Effector memory CD4-positive, alpha-beta T cell (primary cell): Measurements from ENCODE around the gene CNOT8.

Experiments used
- DNase-seq, 3 donors: peaks; one replicate each; pipeline ENCODE4 v3.0.0-alpha.2; 2020
- H3K27ac ChIP-seq: 2 replicates; pipeline ENCODE4 v1.7.0; 2013; ENCODE audit warnings: mild to moderate bottlenecking, low read length, moderate library complexity; ENCODE audit not compliant: insufficient read depth, poor library complexity, severe bottlenecking
- H3K27me3 ChIP-seq: replicated peaks from 2 replicates; pipeline ENCODE4 v1.7.0; 2013; ENCODE audit warnings: mild to moderate bottlenecking, low read length; ENCODE audit not compliant: insufficient read depth, control insufficient read depth, poor library complexity, severe bottlenecking
- H3K36me3 ChIP-seq: 2 replicates; pipeline ENCODE4 v1.7.0; 2013; ENCODE audit warnings: mild to moderate bottlenecking, low read length, moderate library complexity; ENCODE audit not compliant: control insufficient read depth, insufficient read depth
- H3K4me1 ChIP-seq: 2 replicates; pipeline ENCODE4 v1.7.0; 2013; ENCODE audit warnings: low read length, mild to moderate bottlenecking; ENCODE audit not compliant: control insufficient read depth, insufficient read depth, poor library complexity, severe bottlenecking
- H3K4me3 ChIP-seq: 2 replicates; pipeline ENCODE4 v1.7.0; 2013; ENCODE audit warnings: low read length, low read depth, mild to moderate bottlenecking; ENCODE audit not compliant: insufficient read depth, poor library complexity, severe bottlenecking
- H3K9me3 ChIP-seq: 2 replicates; pipeline ENCODE4 v1.7.0; 2013; ENCODE audit warnings: mild to moderate bottlenecking, low read length, moderate library complexity; ENCODE audit not compliant: control insufficient read depth

The CNOT8 gene

DNA sequence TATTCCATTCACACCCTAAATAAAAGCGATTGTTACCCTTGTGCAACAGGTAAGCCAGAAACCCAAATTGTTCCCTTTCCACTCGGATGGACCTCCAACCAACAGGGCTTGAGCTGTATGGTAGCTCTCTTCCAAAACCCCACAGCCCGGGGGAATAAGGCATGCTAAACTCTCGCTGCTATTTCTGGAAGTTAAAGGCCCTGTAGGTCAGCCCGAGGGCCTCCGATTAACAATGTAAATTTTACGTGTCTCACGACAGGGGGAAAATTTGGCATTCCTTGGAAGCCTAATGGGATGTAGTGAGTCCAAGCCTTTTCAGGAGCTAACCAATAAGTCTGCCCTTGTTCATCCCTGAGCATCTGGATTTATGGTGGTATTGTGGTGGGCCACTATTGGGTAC, 26.0 kb downstream of the CNOT8 start:
- H3K4me3 ChIP-seq: no peak overlapping the region
- peaks cover 13% of the 10 kb centered on the region for H3K9me3 ChIP-seq
- H3K36me3 ChIP-seq: peaks cover 28% of the 10 kb centered on the region

DNA sequence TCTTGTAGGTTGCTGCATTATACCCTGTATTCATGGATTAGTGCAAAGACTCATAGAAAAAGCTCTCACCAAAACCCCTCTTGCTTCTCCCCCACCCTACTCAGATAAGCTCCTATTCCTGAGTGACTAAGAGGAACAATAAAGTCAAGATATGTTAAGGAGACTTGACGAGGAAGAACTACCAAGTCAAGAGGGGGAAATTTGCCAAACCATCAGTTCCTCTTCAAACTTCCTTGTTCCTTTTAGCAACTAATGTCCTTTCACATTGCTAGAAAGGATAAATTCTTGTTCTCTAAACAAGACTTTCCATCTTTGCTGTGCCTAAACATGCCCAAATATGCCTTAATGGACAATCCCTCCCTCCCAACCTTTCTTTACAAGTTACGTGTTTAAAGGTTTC, 27.0 kb downstream of the CNOT8 start:
- Histone ChIP-seq H3K9me3 (peaks cover 13% of the 10 kb centered on the region), H3K27me3 (no peaks in the 10 kb centered on the region), H3K36me3 (peaks cover 35% of the 10 kb centered on the region), H3K4me3 (no peak overlapping the region), H3K4me1 (no peaks in the 10 kb centered on the region), H3K27ac (no peak overlapping the region)
- DNase-seq: no peak

More for the DNA sequence above, 26.0 kb downstream of the CNOT8 start:
- H3K4me1 ChIP-seq: no peaks in the 10 kb centered on the region
- H3K27me3 ChIP-seq: no peaks in the 10 kb centered on the region
- DNase-seq: no peak
- no peak overlapping the region for H3K27ac ChIP-seq

DNA sequence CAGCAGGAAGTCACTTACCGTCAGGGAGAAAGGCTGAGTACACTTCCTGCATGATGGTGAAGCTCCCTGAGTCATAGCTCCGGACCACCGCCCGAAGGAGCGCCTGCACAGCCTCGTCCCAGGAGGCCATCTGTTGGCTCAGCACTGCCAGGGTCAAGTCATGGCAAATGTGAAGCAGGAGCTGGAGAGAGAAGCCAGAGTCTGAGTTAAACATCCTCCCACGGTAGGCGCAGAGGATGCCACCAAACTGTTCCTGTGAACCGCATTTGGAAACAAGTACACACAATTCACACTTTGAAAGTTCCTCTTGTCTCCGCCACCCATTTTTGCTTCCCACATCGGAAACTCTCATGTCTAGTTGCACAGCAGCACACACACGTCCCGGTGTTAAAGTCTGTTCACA, 33.9 kb downstream of the CNOT8 start:
- H3K27me3 ChIP-seq: no peaks in the 10 kb centered on the region
- no peak overlapping the region for H3K4me3 ChIP-seq
- H3K27ac ChIP-seq: no peak overlapping the region
- H3K9me3 ChIP-seq: no peaks in the 10 kb centered on the region
- DNase-seq: no peak
- H3K4me1 ChIP-seq: no peaks in the 10 kb centered on the region
- H3K36me3 ChIP-seq: peaks cover 76% of the 10 kb centered on the region

DNA sequence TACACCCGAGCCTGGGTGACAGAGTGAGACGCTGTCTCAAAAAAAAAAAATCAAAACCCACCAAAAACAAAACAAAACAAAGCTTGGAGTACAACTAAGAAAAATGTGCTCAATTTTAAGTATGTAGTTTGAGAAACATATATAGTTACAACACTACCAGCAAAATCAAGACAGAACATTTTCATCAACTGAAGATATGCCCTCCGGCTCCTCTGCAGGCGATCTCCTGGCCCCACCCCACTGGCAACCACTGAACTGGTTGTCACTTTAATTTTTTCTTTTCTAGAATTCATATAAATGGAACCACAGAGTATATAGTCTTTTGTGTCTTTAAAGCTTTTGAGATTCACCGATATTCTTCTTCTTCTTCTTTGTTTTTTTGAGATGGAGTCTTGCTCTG, 35.0 kb downstream of the CNOT8 start:
- DNase-seq: no peak

DNA sequence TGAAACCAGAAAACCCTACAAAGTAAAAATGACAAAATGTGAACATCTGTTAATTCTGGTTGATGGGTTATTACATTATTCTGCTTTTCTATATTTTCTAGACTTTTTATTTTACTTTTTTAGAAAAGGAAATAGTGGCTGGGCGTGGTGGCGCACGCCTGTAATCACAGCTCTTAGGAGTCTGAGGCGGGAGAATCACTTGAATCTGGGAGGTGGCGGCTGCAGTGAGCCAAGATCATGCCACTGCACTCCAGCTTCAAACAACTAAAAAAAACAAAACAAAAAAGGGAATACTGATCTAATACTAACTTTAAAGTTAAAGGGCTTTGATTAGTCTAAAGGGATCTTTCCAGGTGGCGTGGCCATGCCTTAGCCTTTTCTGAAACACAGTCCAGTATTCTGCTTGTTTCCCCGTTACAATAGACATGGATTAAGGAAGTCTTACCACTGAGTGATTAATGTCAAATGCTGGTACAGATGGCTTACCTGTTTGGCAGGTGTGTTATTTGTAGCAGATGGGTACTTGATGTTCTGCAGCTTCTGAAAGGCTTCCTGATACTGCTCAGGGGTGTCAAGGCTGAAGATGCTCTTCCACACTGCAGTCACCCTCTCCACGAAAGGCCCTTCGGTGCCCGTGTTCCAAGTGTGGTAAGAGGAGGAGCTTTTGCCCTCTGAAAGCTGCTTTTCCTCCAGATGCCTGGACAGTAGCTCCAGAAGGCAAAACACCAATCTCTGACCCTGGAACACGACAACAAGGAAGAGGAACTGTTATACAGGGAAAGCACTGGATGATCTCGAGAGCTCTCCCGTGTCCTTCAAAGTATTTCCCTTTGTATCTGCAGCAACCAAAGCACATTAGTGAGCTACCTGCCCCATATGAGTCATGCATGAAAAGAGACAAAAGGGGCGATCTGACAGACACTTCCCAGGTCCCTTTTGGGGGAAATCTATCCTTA, 37.5 kb downstream of the CNOT8 start:
- peaks cover 70% of the 10 kb centered on the region for H3K36me3 ChIP-seq
- no peaks in the 10 kb centered on the region for H3K4me1 ChIP-seq
- no peaks in the 10 kb centered on the region for H3K27me3 ChIP-seq
- no peak overlapping the region for H3K4me3 ChIP-seq
- no peak overlapping the region for H3K27ac ChIP-seq
- no peak for DNase-seq
- H3K9me3 ChIP-seq: no peaks in the 10 kb centered on the region

More for the DNA sequence above, 35.0 kb downstream of the CNOT8 start:
- Histone ChIP-seq H3K4me3 (no peak overlapping the region), H3K9me3 (no peaks in the 10 kb centered on the region), H3K27ac (no peak overlapping the region), H3K36me3 (peaks cover 71% of the 10 kb centered on the region), H3K4me1 (no peaks in the 10 kb centered on the region), H3K27me3 (no peaks in the 10 kb centered on the region)

DNA sequence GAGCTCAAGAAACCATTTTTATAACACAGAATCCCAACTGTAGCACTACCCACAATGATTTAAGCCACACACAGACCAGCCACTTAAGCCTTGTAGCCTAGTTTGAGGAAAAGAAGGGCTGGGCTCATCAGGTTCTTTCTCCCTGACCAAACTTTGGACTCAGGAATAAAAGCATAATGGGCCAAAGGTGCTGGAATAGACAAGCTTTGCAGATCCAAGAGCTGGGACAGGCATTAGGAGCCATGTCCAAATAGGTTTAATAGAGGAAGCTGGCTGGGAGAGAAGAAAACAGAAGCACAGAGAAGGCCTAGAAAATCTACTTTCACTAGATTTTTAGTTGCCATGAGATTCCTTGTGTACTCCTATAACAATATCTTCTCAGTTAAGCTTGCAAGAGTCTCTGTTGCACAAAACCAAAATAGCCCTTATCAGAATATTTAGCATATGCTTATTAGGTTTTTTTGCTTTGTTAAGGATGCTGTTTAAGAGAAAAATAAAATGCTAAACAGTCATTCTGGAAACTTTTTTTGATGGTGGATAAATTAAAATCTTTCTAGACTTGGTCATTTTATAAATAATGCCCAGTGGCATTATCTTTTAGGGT, 38.2 kb downstream of the CNOT8 start:
- H3K4me1 ChIP-seq: no peaks in the 10 kb centered on the region
- no peak overlapping the region for H3K4me3 ChIP-seq
- no peak for DNase-seq
- no peaks in the 10 kb centered on the region for H3K27me3 ChIP-seq
- H3K9me3 ChIP-seq: no peaks in the 10 kb centered on the region
- no peak overlapping the region for H3K27ac ChIP-seq
- peaks cover 70% of the 10 kb centered on the region for H3K36me3 ChIP-seq

DNA sequence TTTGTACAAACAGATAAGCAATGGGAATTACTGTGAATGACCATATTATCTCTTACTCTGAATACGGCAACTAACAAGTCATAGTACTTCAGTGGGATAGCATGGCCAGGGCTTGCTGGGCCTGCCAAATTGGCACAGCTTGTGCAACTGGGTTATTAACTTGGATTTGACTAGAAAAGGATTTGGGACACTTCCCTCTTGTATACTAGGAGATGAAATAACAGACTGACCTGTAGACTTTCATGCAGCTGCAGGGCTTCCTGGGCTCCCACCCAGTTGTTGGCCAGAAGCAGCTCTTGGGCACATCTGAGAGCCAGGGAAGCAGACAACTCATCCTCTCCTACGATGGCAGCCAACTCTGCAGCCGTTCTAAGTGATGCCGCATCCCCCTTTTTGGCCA, 39.8 kb downstream of the CNOT8 start:
- Histone ChIP-seq H3K4me3 (no peak overlapping the region), H3K27me3 (no peaks in the 10 kb centered on the region), H3K4me1 (no peaks in the 10 kb centered on the region), H3K36me3 (peaks cover 71% of the 10 kb centered on the region), H3K27ac (no peak overlapping the region), H3K9me3 (no peaks in the 10 kb centered on the region)
- DNase-seq: no peak

DNA sequence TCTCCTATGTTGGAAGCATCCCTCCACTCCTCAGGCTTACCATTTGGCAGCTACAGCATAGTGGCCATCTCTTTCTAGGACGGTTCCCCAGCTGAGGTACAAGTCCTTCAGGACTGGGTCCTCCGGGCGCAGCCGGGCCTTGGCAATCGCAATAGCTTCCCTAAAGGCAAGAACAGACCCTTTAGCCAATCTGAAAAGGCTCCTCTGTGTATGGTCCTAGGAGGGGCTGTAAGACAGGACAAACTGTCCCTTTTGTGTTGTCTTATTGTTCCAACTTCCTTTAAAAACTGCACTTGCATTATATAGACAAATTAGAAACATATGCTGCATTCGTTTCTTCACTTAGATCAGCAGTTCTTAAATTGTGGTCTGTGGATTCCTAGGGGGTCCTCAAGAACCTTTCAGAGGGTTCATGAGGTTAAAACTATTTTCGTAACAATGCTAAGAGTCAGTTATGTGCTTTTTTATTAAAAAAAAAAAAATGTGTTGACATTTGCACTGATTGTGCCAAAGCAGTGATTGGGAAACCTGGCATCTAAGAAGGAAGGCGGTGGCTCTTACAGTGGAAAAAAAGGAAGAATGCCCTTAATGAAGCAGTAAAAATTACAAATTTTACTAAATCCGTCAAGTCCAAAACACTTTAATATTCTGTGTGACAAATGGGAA, 40.9 kb downstream of the CNOT8 start:
- H3K36me3 ChIP-seq: peaks cover 69% of the 10 kb centered on the region
- no peak overlapping the region for H3K4me3 ChIP-seq
- no peak overlapping the region for H3K27ac ChIP-seq
- H3K27me3 ChIP-seq: no peaks in the 10 kb centered on the region
- no peaks in the 10 kb centered on the region for H3K9me3 ChIP-seq
- no peak for DNase-seq
- no peaks in the 10 kb centered on the region for H3K4me1 ChIP-seq

DNA sequence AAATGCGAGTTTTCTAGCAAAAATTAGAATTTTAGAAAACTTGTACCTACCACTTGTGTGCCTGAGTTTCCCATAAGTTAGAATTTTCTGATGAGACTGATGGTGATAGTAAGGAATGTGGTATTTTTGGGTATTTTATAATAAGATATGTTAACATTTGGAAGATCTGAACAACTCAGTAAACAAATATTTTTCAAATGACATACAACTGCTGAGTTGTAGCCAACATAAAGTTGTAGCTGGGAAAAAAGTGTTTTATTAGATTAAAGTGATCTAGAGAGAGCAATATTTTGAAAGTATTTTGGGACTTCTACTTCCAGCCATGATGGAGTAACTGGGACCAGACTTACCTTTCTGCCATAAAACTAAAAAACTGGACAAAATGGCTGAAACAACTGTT, 41.6 kb downstream of the CNOT8 start:
- no peak overlapping the region for H3K4me3 ChIP-seq
- H3K27ac ChIP-seq: no peak overlapping the region
- no peaks in the 10 kb centered on the region for H3K27me3 ChIP-seq
- no peak for DNase-seq
- no peaks in the 10 kb centered on the region for H3K4me1 ChIP-seq
- no peaks in the 10 kb centered on the region for H3K9me3 ChIP-seq
- H3K36me3 ChIP-seq: peaks cover 74% of the 10 kb centered on the region

DNA sequence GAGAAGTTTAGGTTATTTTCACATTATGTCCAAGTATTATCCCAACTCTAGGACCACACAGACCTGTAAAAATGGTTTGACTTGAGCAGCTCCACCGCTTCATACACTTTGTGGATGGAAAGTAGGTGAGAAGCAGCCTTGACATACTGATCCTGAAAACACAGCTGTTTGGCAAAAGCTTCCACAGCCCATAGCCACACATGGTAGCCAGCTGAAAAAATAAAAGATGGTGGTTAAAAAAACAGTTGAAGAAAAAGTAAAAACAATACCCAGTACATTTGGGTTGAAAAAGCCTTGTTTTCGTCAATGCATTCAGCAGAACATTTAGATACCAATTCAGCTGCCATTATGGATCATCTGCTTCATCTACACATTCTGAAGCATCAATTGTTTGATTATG, 42.8 kb downstream of the CNOT8 start:
- H3K4me1 ChIP-seq: no peaks in the 10 kb centered on the region
- H3K9me3 ChIP-seq: no peaks in the 10 kb centered on the region
- H3K36me3 ChIP-seq: peaks cover 73% of the 10 kb centered on the region
- no peak for DNase-seq
- no peak overlapping the region for H3K27ac ChIP-seq
- H3K27me3 ChIP-seq: no peaks in the 10 kb centered on the region
- no peak overlapping the region for H3K4me3 ChIP-seq
